Ishikawa (cell line): ENCODE data around the gene HCN2.
A peak's percentile ranks its signal among the peaks of the same experiment; 100 is the strongest.

Source experiments
- CEBPB ChIP-seq: IDR thresholded peaks from 2 replicates; pipeline ENCODE4 v1.6.1; 2012
- CREB1 ChIP-seq: IDR thresholded peaks from 2 replicates; pipeline ENCODE4 v1.6.1; 2012; ENCODE audit warnings: low read depth
- EGR1 ChIP-seq: IDR thresholded peaks from 2 replicates; pipeline ENCODE4 v1.6.1; 2012
- EP300 ChIP-seq: IDR thresholded peaks from 2 replicates; pipeline ENCODE4 v1.6.1; 2012; ENCODE audit warnings: borderline replicate concordance
- FOXM1 ChIP-seq: IDR thresholded peaks from 2 replicates; pipeline ENCODE4 v1.6.1; 2012; ENCODE audit warnings: low read depth, borderline replicate concordance
- MAX ChIP-seq: IDR thresholded peaks from 2 replicates; pipeline ENCODE4 v1.6.1; 2012
- NFIC ChIP-seq: IDR thresholded peaks from 2 replicates; pipeline ENCODE4 v1.6.1; 2012
- RAD21 ChIP-seq: IDR thresholded peaks from 2 replicates; pipeline ENCODE4 v1.6.1; 2012; ENCODE audit warnings: low read depth
- REST ChIP-seq: IDR thresholded peaks from 2 replicates; pipeline ENCODE4 v1.6.1; 2012; ENCODE audit warnings: low read depth, mild to moderate bottlenecking
- TAF1 ChIP-seq: IDR thresholded peaks from 2 replicates; pipeline ENCODE4 v1.6.1; 2012; ENCODE audit warnings: low read depth, mild to moderate bottlenecking
- TCF12 ChIP-seq: IDR thresholded peaks from 2 replicates; pipeline ENCODE4 v1.6.1; 2012; ENCODE audit warnings: low read depth
- TEAD4 ChIP-seq: IDR thresholded peaks from 2 replicates; pipeline ENCODE4 v1.6.1; 2012
- YY1 ChIP-seq: IDR thresholded peaks from 2 replicates; pipeline ENCODE4 v1.6.1; 2012; ENCODE audit warnings: low read depth
- ZBTB7A ChIP-seq: IDR thresholded peaks from 2 replicates; pipeline ENCODE4 v1.6.1; 2012; ENCODE audit warnings: low read depth

The HCN2 gene

GRCh38 chr19:624433-625109, 34.9 kb downstream of the HCN2 start:
- TF ChIP-seq ZBTB7A: peak; percentile 63
- TF ChIP-seq RAD21: no peak

- TF ChIP-seq CREB1 (no peak), CEBPB (no peak)
Measured at GRCh38 chr19:625257-625656, 35.6 kb downstream of the HCN2 start.

GRCh38 chr19:628168-628567, 38.5 kb downstream of the HCN2 start:
- TF ChIP-seq ZBTB7A (no peak), FOXM1 (no peak), YY1 (no peak), RAD21 (peak; percentile 44; the same call in 1 of the 2 replicates)

GRCh38 chr19:629515-629914, 39.8 kb downstream of the HCN2 start:
- TF ChIP-seq TCF12 (peak; percentile 58), REST (0 out of 2 replicates have a peak, but pooled peaks have one; percentile 41), MAX (peak; percentile 77), EP300 (peak; percentile 34; the same call in 1 of the 2 replicates), NFIC (0 out of 2 replicates have a peak, but pooled peaks have one; percentile 5), ZBTB7A (peak; percentile 48; the same call in 1 of the 2 replicates)

GRCh38 chr19:629961-630714, 40.5 kb downstream of the HCN2 start:
- no peak for TF ChIP-seq YY1

GRCh38 chr19:632579-633067, 42.9 kb downstream of the HCN2 start:
- TF ChIP-seq MAX (peak; percentile 43; the same call in 1 of the 2 replicates), EGR1 (no peak)

- TF ChIP-seq TEAD4: peak; percentile 58
- TF ChIP-seq CEBPB: no peak
- TF ChIP-seq YY1: peak; percentile 65; the same call in 1 of the 2 replicates
- no peak for TF ChIP-seq RAD21
- peak; percentile 43; the same call in 1 of the 2 replicates for TF ChIP-seq TAF1
- peak; percentile 59 for TF ChIP-seq FOXM1
- TF ChIP-seq CREB1: 0 out of 2 replicates have a peak, but pooled peaks have one; percentile 9
- peak; percentile 55; the same call in 1 of the 2 replicates for TF ChIP-seq ZBTB7A
- peak; percentile 92 for TF ChIP-seq MAX
Measured at GRCh38 chr19:633068-633785, 43.5 kb downstream of the HCN2 start, which contains the start of gene POLRMT. POLRMT (minus strand) TSS chr19:633537; CDS start chr19:633512, 25 bp downstream.

GRCh38 chr19:633786-634639, 44.3 kb downstream of the HCN2 start:
- TF ChIP-seq FOXM1 (no peak), TEAD4 (no peak), MAX (no peak)
